ENCODE measurements around the gene CNTNAP2. TPM values are rescaled to one million over a fixed set of nuclear protein-coding genes. Genes with fewer than 3 reads are reported as not detected.

CNTNAP2 gene
- total RNA-seq, 2 experiments from 2014 or later: 0.28 TPM; not detected in 1

DNA sequence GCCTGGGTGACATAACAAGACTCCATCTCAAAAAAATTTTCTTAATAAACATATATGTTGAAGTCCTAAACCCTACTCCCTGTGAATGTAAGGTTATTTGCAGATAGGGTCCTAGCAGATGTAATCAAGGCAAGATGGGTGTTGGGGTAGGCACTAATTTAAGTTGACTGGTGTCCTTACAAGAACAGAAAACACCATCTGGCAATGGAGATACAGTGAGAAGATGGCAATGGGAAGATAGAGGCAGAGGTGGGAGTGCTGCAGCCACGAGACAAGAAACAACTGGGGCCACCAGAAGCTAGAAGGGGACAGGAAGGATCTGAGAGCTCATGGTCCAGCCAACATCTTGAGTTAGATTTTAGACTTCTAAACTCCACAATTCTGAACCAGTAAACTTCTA, 606.4 kb downstream of the CNTNAP2 start:
- Histone ChIP-seq H3K9me2 (ENCODE audit: insufficient read depth, low read length) (no peaks in the 10 kb centered on the region), H3K4me3 (ENCODE audit: low read depth, low read length, poor library complexity, severe bottlenecking) (no peak overlapping the region), H2AFZ (ENCODE audit: low read length) (no peak overlapping the region), H4K20me1 (ENCODE audit: insufficient read depth, low read length) (no peaks in the 10 kb centered on the region), H3K9me3 (ENCODE audit: low read length) (no peaks in the 10 kb centered on the region), H3K79me2 (ENCODE audit: insufficient read depth, low read depth, low read length) (no peaks in the 10 kb centered on the region), H3K27ac (ENCODE audit: low read depth, low read length, poor library complexity, severe bottlenecking) (no peak overlapping the region), H3K4me1 (ENCODE audit: insufficient read depth, low read length, poor library complexity, severe bottlenecking) (no peaks in the 10 kb centered on the region), H3K4me2 (ENCODE audit: low read length) (no peak overlapping the region), H3K36me3 (ENCODE audit: insufficient read depth, low read length) (no peaks in the 10 kb centered on the region)
- no peak for TF ChIP-seq EZH2phosphoT487 (IDR thresholded peaks at IDR 0.05; ENCODE audit: borderline replicate concordance, low read depth, low read length)
- TF ChIP-seq, protein P1, sequence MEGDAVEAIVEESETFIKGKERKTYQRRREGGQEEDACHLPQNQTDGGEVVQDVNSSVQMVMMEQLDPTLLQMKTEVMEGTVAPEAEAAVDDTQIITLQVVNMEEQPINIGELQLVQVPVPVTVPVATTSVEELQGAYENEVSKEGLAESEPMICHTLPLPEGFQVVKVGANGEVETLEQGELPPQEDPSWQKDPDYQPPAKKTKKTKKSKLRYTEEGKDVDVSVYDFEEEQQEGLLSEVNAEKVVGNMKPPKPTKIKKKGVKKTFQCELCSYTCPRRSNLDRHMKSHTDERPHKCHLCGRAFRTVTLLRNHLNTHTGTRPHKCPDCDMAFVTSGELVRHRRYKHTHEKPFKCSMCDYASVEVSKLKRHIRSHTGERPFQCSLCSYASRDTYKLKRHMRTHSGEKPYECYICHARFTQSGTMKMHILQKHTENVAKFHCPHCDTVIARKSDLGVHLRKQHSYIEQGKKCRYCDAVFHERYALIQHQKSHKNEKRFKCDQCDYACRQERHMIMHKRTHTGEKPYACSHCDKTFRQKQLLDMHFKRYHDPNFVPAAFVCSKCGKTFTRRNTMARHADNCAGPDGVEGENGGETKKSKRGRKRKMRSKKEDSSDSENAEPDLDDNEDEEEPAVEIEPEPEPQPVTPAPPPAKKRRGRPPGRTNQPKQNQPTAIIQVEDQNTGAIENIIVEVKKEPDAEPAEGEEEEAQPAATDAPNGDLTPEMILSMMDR (conservative IDR thresholded peaks at IDR 0.05; ENCODE audit: low read length): no peak
- DNase-seq (ENCODE audit: low spot score): no peak
- intact Hi-C loops (cut with micrococcal nuclease; ENCODE audit: unreplicated experiment): no loop called here
- no TSS peak for BruUV-seq (replicated peaks)
- ChIA-PET POLR2A (no interaction called here), CTCF (ENCODE audit: unreplicated experiment) (no interaction called here)

DNA sequence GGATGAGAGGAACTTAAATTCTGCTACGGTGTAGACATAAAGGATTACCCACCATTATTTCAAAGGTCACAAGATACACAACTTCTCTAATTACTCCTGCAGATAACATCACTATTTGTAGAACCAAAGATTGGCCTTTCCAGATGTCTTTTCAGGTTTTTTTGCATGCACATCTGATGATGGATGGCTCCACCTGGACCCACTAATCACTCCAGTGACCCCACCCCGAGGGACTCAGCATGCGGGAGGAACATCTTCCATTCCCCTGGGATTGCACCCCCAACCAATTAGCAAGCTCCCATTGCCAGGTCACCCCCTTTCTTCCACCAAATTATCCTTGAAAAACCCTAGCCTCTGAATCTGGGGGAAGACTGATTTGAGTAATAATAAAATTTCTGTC, 608.9 kb downstream of the CNTNAP2 start:
- TF ChIP-seq, protein P1 (conservative IDR thresholded peaks at IDR 0.05; ENCODE audit: low read length): no peak
- no peak for TF ChIP-seq EZH2phosphoT487 (IDR thresholded peaks at IDR 0.05; ENCODE audit: borderline replicate concordance, low read depth, low read length)
- no peak overlapping the region for H3K4me2 ChIP-seq (ENCODE audit: low read length)
- no TSS peak for BruUV-seq (replicated peaks)

DNA sequence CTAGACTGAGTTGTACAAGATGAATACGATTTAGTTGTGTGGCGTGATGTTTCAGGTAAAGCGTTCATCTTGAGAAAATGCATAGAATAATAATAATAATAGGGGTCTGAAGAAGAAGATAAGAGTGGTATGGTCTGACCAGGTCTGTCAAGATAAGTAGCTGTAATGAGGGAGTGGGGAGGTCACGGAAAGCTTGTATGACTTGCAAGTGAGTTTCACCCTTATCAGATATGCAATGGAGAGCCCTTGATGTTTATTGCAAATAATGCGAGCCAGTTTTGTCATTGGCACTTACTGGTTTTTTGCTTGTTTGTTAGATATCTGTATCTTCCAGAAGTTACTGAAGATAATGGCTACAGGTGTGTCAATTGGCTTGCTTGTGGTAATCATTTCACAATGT, 611.5 kb downstream of the CNTNAP2 start:
- H3K4me2 ChIP-seq (ENCODE audit: low read length): no peak overlapping the region
- TF ChIP-seq, protein P1 (conservative IDR thresholded peaks at IDR 0.05; ENCODE audit: low read length): no peak
- no peak for TF ChIP-seq EZH2phosphoT487 (IDR thresholded peaks at IDR 0.05; ENCODE audit: borderline replicate concordance, low read depth, low read length)
- no peak for DNase-seq (ENCODE audit: low spot score)
- ChIA-PET CTCF (ENCODE audit: unreplicated experiment) (no interaction called here), POLR2A (interaction anchor here (1.1 kb wide), 1 partner anchor 11 kb away, joined by 3 read pairs; no protein-coding TSS in a partner anchor)
- H3K79me2 ChIP-seq (ENCODE audit: insufficient read depth, low read depth, low read length): no peaks in the 10 kb centered on the region
- no TSS peak for BruUV-seq (replicated peaks)
- H3K4me1 ChIP-seq (ENCODE audit: insufficient read depth, low read length, poor library complexity, severe bottlenecking): no peaks in the 10 kb centered on the region
- H3K4me3 ChIP-seq (ENCODE audit: low read depth, low read length, poor library complexity, severe bottlenecking): no peak overlapping the region
- no peak overlapping the region for H3K27ac ChIP-seq (ENCODE audit: low read depth, low read length, poor library complexity, severe bottlenecking)
- no peaks in the 10 kb centered on the region for H3K36me3 ChIP-seq (ENCODE audit: insufficient read depth, low read length)
- no peaks in the 10 kb centered on the region for H4K20me1 ChIP-seq (ENCODE audit: insufficient read depth, low read length)
- intact Hi-C loops (cut with micrococcal nuclease; ENCODE audit: unreplicated experiment): no loop called here
- H3K9me2 ChIP-seq (ENCODE audit: insufficient read depth, low read length): no peaks in the 10 kb centered on the region
- no peak overlapping the region for H2AFZ ChIP-seq (ENCODE audit: low read length)
- no peaks in the 10 kb centered on the region for H3K9me3 ChIP-seq (ENCODE audit: low read length)

More for the DNA sequence above, 608.9 kb downstream of the CNTNAP2 start:
- Histone ChIP-seq H3K36me3 (ENCODE audit: insufficient read depth, low read length) (no peaks in the 10 kb centered on the region), H3K4me3 (ENCODE audit: low read depth, low read length, poor library complexity, severe bottlenecking) (no peak overlapping the region), H3K79me2 (ENCODE audit: insufficient read depth, low read depth, low read length) (no peaks in the 10 kb centered on the region), H3K27ac (ENCODE audit: low read depth, low read length, poor library complexity, severe bottlenecking) (no peak overlapping the region), H3K4me1 (ENCODE audit: insufficient read depth, low read length, poor library complexity, severe bottlenecking) (no peaks in the 10 kb centered on the region), H4K20me1 (ENCODE audit: insufficient read depth, low read length) (no peaks in the 10 kb centered on the region), H3K9me2 (ENCODE audit: insufficient read depth, low read length) (no peaks in the 10 kb centered on the region), H2AFZ (ENCODE audit: low read length) (no peak overlapping the region), H3K9me3 (ENCODE audit: low read length) (no peaks in the 10 kb centered on the region)
- CTCF ChIA-PET (ENCODE audit: unreplicated experiment): no interaction called here
- intact Hi-C loops (cut with micrococcal nuclease; ENCODE audit: unreplicated experiment): no loop called here
- no peak for DNase-seq (ENCODE audit: low spot score)
- POLR2A ChIA-PET: no interaction called here
